ENCODE results near the gene POLK. TPM values are rescaled to one million over a fixed set of nuclear protein-coding genes. Genes with fewer than 3 reads are reported as not detected.
A peak's percentile ranks its signal among the peaks of the same experiment; 100 is the strongest.
"Not testable (repeated sequence)": the region's sequence is repeated elsewhere in the genome, so short reads cannot be mapped to it uniquely, and the experiment has no call there.

The POLK gene
- total RNA-seq, 1 experiment from 2014 or later = 30.2 TPM

DNA sequence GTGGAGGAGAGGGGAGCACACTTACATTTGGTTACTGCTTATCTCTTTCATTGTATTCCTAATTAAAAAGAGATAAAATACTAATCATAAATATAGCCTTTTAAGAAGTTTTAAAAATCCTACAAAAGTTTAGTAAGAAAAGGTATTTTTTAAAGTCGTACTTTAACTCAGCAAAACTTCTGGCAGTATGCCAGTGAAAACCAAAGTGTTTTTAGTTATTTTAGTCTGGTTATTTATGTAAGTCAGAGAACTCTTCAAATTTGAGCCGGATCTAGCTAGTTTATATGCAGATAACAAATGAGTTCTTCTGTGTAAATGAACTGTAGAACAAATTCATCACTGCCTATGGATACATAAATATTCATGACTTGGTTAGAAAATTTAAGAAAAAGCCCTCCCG, 63.1 kb downstream of the POLK start:
- no peak for DNase-seq (ENCODE audit: unreplicated experiment)
- H3K27ac Mint-ChIP-seq (ENCODE audit: low read depth, unreplicated experiment) = no peak overlapping the region

DNA sequence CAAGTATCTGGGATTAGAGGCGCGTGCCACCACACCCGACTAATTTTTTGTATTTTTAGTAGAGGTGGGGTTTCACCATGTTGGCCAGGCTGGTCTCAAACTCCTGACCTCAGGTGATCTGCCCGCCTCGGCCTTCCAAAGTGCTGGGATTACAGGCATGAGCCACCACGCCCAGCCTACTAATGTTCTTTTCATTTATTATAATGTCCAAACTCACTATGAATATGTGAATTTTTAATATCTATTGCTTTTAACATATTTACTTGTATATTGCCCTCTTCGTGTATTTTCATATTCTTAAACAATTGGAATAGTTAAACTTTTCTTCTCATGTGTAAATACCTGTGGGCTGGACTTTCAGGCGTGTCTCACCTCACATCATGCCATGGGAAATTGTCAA, 66.6 kb downstream of the POLK start:
- intact Hi-C loops (cut with micrococcal nuclease); H3K4me3 Mint-ChIP-seq (ENCODE audit: unreplicated experiment); H3K9me3 Mint-ChIP-seq (ENCODE audit: unreplicated experiment); DNase-seq (ENCODE audit: unreplicated experiment); BruUV-seq (replicated peaks); H3K27me3 Mint-ChIP-seq (ENCODE audit: insufficient read depth, unreplicated experiment); POLR2A ChIA-PET; H3K27ac Mint-ChIP-seq (ENCODE audit: low read depth, unreplicated experiment); H3K4me1 Mint-ChIP-seq (ENCODE audit: insufficient read depth, unreplicated experiment): not testable (repeated sequence)
- peaks cover 50% of the 10 kb centered on the region for H3K36me3 Mint-ChIP-seq (ENCODE audit: insufficient read depth, unreplicated experiment)
- CTCF ChIA-PET = interaction anchor here (0.9 kb wide), 1 partner anchor 101 kb away, joined by 3 read pairs; no protein-coding TSS in a partner anchor

More for the DNA sequence above, 63.1 kb downstream of the POLK start:
- H3K4me1 Mint-ChIP-seq (ENCODE audit: insufficient read depth, unreplicated experiment) = no peaks in the 10 kb centered on the region
- CTCF ChIA-PET = interaction anchor here (0.6 kb wide), 2 partner anchors 16 to 891 kb away, joined by 3 read pairs; no protein-coding TSS in a partner anchor
- H3K36me3 Mint-ChIP-seq (ENCODE audit: insufficient read depth, unreplicated experiment) = peaks cover 35% of the 10 kb centered on the region
- no peaks in the 10 kb centered on the region for H3K9me3 Mint-ChIP-seq (ENCODE audit: unreplicated experiment)
- no peak overlapping the region for H3K4me3 Mint-ChIP-seq (ENCODE audit: unreplicated experiment)
- POLR2A ChIA-PET = interaction anchor here (2.8 kb wide), 1 partner anchor 63 kb away, joined by 11 read pairs; the partner anchor contains the start of genes CERT1 and POLK
- intact Hi-C loops (cut with micrococcal nuclease) = no loop called here
- H3K27me3 Mint-ChIP-seq (ENCODE audit: insufficient read depth, unreplicated experiment) = no peaks in the 10 kb centered on the region
- BruUV-seq (replicated peaks) = no TSS peak
- TF ChIP-seq, protein P1, sequence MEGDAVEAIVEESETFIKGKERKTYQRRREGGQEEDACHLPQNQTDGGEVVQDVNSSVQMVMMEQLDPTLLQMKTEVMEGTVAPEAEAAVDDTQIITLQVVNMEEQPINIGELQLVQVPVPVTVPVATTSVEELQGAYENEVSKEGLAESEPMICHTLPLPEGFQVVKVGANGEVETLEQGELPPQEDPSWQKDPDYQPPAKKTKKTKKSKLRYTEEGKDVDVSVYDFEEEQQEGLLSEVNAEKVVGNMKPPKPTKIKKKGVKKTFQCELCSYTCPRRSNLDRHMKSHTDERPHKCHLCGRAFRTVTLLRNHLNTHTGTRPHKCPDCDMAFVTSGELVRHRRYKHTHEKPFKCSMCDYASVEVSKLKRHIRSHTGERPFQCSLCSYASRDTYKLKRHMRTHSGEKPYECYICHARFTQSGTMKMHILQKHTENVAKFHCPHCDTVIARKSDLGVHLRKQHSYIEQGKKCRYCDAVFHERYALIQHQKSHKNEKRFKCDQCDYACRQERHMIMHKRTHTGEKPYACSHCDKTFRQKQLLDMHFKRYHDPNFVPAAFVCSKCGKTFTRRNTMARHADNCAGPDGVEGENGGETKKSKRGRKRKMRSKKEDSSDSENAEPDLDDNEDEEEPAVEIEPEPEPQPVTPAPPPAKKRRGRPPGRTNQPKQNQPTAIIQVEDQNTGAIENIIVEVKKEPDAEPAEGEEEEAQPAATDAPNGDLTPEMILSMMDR (IDR thresholded peaks at IDR 0.05; ENCODE audit: unreplicated experiment) = no peak

DNA sequence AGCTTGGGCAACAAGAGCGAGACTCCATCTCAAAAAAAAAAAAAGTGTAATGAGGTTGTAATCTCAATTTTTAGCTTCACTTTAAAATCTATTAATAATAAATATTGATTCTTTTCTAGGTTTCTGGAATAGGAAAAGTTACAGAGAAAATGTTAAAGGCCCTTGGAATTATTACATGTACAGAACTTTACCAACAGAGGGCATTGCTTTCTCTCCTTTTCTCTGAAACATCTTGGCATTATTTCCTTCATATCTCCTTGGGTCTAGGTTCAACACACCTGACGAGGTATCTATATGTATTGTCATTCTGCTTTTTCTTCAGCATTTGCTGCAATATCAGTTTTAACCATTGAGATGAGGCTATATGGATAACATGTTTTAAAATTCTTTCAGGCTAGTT, 73.0 kb downstream of the POLK start:
- H3K36me3 Mint-ChIP-seq (ENCODE audit: insufficient read depth, unreplicated experiment) = peaks cover 45% of the 10 kb centered on the region
- CTCF ChIA-PET = interaction anchor here (0.9 to 1.2 kb wide), 3 partner anchors 8 to 98 kb away, joined by 3 to 6 read pairs (median 4); no protein-coding TSS in a partner anchor
- peak; percentile 9 for DNase-seq (ENCODE audit: unreplicated experiment)
- no TSS peak for BruUV-seq (replicated peaks)
- no peaks in the 10 kb centered on the region for H3K4me1 Mint-ChIP-seq (ENCODE audit: insufficient read depth, unreplicated experiment)
- H3K9me3 Mint-ChIP-seq (ENCODE audit: unreplicated experiment) = no peaks in the 10 kb centered on the region
- TF ChIP-seq, protein P1 (IDR thresholded peaks at IDR 0.05; ENCODE audit: unreplicated experiment) = peak; percentile 24
- no peaks in the 10 kb centered on the region for H3K27me3 Mint-ChIP-seq (ENCODE audit: insufficient read depth, unreplicated experiment)
- intact Hi-C loops (cut with micrococcal nuclease) = loop anchor here (5.0 kb wide), 1 partner anchor 98 kb away; no protein-coding TSS in a partner anchor
- POLR2A ChIA-PET = no interaction called here
- H3K4me3 Mint-ChIP-seq (ENCODE audit: unreplicated experiment) = no peak overlapping the region
- H3K27ac Mint-ChIP-seq (ENCODE audit: low read depth, unreplicated experiment) = no peak overlapping the region

DNA sequence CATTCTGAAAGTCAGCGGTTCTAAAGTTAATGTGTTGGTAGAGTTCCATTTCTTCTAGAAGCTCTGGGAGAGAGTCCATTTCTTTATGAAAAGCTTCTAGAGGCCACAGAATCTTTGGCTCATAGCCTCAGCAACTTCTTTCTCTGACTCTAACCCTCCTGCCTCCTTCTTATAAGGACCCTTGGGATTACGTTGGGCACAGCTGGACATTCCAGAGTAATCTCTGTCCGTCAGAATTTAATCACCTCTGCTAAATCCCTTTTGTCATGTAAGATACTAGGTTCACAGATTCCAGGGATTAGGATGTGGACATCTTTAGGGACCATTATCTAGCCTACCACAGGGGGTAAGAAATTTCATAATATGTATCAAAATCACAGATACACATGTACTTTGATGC, 77.0 kb downstream of the POLK start:
- DNase-seq (ENCODE audit: unreplicated experiment) = no peak
- H3K27ac Mint-ChIP-seq (ENCODE audit: low read depth, unreplicated experiment) = no peak overlapping the region
- CTCF ChIA-PET = no interaction called here
- no peaks in the 10 kb centered on the region for H3K27me3 Mint-ChIP-seq (ENCODE audit: insufficient read depth, unreplicated experiment)
- intact Hi-C loops (cut with micrococcal nuclease) = no loop called here
- peaks cover 50% of the 10 kb centered on the region for H3K36me3 Mint-ChIP-seq (ENCODE audit: insufficient read depth, unreplicated experiment)
- BruUV-seq (replicated peaks) = no TSS peak
- no peaks in the 10 kb centered on the region for H3K4me1 Mint-ChIP-seq (ENCODE audit: insufficient read depth, unreplicated experiment)
- H3K9me3 Mint-ChIP-seq (ENCODE audit: unreplicated experiment) = no peaks in the 10 kb centered on the region
- H3K4me3 Mint-ChIP-seq (ENCODE audit: unreplicated experiment) = no peak overlapping the region
- TF ChIP-seq, protein P1 (IDR thresholded peaks at IDR 0.05; ENCODE audit: unreplicated experiment) = no peak
- POLR2A ChIA-PET = no interaction called here

DNA sequence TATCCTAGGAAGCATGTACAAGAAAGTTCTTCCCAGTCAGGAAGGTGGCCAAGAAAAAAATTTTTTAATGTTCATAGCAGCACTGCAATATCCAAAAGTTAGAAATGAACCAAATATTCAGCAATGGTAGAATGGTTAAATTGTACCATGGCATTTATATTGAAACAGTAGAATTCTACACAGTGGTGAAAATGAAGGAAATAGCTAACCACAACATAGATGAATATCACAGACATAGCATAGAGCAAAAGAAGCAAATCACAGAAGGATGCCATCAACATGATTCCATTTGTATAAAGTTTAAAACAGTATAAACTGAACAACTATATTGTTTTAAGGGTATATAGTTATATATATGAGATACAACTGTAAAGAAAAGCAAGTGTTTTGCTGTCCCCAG, 88.8 kb downstream of the POLK start:
- Mint-ChIP-seq H3K27ac (ENCODE audit: low read depth, unreplicated experiment) (no peak overlapping the region), H3K4me1 (ENCODE audit: insufficient read depth, unreplicated experiment) (no peaks in the 10 kb centered on the region), H3K9me3 (ENCODE audit: unreplicated experiment) (no peaks in the 10 kb centered on the region), H3K4me3 (ENCODE audit: unreplicated experiment) (no peak overlapping the region), H3K27me3 (ENCODE audit: insufficient read depth, unreplicated experiment) (no peaks in the 10 kb centered on the region), H3K36me3 (ENCODE audit: insufficient read depth, unreplicated experiment) (peaks cover 44% of the 10 kb centered on the region)
- CTCF ChIA-PET = no interaction called here
- intact Hi-C loops (cut with micrococcal nuclease) = no loop called here
- BruUV-seq (replicated peaks) = no TSS peak
- no peak for DNase-seq (ENCODE audit: unreplicated experiment)
- TF ChIP-seq, protein P1 (IDR thresholded peaks at IDR 0.05; ENCODE audit: unreplicated experiment) = no peak
- POLR2A ChIA-PET = interaction anchor here (1.4 kb wide), 1 partner anchor 25 kb away, joined by 3 read pairs; no protein-coding TSS in a partner anchor
